ENCODE results near the gene OTUB1.

DNA sequence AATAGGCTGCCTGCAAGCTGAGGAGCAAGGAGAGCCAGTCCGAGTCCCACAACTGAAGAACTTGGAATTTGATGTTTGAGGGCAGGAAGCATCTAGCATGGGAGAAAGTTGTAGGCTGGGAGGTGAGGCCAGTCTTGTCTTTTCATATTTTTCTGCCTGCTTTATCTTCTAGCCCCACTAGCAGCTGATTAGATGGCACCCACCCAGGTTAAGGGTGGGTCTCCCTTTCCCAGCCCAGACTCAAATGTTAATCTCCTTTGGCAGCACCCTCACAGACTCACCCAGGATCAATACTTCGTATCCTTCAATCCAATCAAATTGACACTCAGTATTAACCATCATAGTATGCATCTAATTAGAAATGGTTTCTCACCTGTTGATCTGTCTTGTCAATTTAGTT lies 16.8 kb upstream of the OTUB1 start:
- TF ChIP-seq, protein P1, sequence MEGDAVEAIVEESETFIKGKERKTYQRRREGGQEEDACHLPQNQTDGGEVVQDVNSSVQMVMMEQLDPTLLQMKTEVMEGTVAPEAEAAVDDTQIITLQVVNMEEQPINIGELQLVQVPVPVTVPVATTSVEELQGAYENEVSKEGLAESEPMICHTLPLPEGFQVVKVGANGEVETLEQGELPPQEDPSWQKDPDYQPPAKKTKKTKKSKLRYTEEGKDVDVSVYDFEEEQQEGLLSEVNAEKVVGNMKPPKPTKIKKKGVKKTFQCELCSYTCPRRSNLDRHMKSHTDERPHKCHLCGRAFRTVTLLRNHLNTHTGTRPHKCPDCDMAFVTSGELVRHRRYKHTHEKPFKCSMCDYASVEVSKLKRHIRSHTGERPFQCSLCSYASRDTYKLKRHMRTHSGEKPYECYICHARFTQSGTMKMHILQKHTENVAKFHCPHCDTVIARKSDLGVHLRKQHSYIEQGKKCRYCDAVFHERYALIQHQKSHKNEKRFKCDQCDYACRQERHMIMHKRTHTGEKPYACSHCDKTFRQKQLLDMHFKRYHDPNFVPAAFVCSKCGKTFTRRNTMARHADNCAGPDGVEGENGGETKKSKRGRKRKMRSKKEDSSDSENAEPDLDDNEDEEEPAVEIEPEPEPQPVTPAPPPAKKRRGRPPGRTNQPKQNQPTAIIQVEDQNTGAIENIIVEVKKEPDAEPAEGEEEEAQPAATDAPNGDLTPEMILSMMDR (conservative IDR thresholded peaks at IDR 0.05; ENCODE audit: low read depth, low read length) = no peak
- no peak for TF ChIP-seq POLR2A (IDR thresholded peaks at IDR 0.05; ENCODE audit: low read depth, low read length)
